HG03139 (cell line): ENCODE data around the gene EIF2B2.

ENCODE experiments used
- ATAC-seq: cut with Tn5 transposase; IDR thresholded peaks from one replicate; pipeline ENCODE4 v1.9.1; 2021; ENCODE audit not compliant: unreplicated experiment

Gene EIF2B2

DNA sequence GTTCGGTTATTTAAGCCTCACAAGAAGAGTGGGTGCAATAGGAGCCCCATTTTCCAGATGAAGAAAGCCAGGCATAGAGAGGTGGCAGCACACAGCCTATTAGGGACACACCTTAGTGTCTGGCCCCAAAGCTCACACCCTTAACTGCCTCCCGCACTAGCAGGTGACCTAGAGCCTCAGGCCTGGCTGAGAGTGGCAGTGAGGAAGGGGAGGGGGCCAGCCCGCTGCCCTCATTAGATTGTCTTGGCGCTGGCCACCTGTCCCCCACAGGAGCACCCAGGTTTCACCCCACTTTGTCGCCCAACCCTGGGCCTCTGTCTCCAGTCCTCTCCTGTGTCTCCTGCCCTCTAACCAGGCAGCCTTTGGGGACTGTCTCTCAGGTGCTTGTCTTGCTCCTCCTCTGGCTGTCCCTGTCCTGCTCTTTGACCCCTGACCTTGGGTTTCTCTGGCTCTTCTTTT lies 28.8 kb upstream of the EIF2B2 start:
- ATAC-seq: no peak

DNA sequence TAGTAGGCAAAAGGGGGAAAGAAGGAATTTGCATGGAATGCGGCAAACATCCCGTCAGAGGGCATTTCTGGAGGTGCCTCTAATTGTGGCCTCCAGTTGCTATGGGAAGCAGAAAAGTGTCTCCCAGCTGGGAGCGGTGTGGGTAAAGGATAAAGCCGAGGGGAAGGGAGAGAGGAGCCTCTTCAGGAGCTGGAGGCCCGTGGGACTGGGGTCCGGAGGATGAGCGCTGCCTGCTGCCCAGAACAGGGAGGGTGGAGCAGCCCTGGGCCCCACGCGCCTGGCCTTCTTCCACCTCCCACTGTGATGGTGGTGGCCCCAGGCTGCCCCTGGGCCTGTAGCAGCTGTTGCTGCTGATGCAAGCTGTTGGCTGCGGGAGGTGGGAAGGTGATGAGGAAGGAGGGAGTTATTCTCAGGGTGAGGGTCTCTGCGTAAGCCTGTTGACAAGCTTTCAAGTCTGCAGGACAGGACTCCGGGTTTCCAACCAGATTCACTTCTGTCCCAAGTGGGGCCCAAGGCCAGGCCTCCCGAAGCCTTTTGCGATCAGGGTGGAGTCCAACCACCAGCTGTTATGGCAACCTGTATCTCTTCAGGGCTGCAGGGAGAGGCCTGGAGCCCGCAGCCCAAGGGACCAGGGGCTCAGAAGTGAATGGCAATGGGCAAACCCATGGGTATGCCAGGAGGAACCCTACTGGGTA lies 28.2 kb upstream of the EIF2B2 start:
- ATAC-seq: no peak

DNA sequence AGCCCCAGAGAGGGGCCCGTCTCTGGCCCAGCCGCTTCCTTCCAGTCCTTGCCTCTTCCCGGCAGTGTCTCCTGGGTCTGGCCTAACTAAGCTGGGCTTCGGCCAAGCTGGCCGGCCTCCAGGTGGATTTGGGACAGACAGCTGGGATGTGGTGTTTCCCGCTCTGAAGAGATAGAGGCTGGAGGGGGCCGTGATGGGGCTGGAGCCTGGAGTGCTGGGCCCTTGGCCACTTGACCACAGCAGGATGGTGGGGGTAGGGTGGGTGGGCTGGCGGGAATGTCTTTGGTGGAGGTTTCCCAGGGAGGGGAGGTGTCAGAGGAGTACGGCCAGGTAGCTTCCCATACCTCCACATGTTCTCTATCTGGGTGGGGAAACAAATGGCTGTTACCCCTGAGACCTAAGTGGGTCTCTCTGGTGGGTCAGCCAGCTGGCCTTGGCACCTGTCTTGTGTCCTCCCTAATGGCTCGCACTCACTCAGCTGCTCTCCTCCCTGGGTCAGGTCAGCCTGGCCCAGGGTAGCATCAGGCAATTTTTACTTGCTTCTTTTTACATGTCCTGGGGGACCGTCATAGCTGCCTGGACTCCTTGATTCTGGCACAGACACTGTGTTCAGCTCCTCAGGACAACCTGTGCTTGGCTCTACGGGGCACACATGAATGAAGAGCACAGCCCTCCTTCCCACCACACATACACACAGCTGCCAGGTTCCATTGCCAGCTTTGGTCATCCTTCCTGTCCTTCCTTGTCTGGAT lies 27.5 kb upstream of the EIF2B2 start:
- no peak for ATAC-seq

DNA sequence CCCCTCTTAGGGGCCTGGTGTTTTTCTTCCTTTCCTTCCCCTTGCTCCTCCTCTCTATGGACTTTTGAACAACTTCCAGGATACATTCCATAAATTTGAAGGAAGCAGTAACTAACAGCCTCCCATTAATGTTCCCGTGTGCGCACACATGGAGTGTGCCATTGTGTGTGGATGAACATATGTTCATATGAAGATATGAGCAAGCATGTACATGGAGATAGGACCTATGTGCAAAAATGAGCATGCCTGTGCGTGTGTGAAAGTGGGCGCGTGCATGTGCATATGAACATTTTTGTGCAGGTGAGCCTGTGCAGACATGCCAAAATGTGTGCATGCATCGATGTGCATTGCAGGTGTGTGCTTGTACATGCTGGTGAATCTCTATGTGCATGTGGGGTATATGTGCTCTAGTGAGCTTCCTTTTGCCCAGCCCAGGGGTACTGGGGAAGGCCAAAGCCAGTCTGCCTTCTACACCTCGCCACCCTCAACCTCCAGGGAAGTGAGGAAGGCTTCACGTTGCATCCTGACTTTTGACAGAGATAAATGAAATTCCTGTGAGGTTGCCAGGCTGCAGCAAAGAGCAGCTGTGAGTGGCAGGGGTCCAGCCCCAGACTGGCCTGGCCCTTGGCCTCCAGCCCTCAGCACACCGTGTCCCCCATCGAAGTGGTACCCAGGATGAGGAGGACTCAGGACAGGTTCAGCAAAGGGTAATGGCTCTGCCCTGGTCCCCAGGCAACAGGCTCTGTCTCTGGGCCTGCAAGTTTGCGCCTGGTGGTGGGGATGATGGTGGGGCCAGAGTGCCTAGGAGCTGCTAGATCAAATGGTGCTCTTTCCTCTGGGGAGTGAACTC lies 26.2 kb upstream of the EIF2B2 start:
- no peak for ATAC-seq

DNA sequence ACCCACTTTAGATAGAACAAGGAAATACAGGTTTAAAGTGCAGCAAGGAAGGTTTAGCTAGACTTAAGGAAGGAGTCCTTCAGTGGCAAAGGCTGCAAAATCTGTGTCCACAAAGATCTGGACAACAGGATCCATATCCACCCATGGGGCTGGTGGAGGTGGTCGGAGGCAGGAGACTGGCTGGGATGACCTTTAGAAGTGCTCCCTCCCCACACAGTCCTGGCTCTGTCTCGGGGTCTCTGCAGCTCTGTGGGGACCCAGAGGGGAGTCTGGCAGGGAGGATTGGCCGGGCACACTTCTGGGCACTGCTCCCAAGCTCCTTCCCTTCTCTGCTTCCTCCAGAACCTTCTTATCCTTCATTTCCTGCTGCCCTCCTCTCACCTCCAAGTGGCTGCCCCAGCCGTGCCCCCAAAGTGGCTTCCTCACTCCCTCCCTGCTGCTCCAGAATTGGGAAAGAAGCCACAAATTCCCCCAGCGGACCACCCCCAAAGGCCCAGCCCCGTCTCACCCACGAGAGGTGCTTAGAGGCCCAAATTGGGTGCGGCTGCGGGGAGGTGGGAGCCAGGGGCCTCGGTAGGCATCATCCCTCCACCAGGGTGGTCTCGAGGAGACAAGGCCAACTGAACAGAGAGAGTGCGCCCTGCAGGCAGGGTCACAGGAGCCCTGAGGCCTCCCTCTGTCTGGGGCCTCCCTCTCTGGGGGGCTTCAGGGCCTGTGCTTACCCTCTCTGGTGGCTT lies 25.4 kb upstream of the EIF2B2 start:
- ATAC-seq: no peak

DNA sequence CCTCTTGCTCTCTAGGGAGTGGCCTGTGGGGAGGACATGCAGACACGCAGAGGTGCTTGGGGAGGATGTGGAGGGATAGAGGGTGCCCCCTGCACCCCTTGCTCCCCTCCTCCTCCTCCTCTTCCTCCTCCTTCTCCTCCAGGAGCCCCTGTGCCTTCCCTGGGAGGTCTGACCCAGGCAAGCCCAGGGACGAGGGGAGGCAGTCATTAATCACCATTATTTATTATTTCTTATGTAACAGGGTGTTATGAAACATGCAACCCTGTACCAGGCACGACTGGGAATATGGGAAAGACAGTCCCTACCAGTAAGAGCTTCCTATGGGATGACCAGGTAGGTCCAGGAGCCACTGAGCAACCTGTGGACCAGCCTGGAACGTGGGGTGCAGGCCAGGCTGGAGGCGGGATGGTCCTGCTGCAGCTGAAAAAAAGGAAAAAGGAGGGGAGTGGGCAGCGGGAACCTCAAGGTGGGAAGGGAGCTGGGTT lies 24.8 kb upstream of the EIF2B2 start:
- ATAC-seq: no peak

DNA sequence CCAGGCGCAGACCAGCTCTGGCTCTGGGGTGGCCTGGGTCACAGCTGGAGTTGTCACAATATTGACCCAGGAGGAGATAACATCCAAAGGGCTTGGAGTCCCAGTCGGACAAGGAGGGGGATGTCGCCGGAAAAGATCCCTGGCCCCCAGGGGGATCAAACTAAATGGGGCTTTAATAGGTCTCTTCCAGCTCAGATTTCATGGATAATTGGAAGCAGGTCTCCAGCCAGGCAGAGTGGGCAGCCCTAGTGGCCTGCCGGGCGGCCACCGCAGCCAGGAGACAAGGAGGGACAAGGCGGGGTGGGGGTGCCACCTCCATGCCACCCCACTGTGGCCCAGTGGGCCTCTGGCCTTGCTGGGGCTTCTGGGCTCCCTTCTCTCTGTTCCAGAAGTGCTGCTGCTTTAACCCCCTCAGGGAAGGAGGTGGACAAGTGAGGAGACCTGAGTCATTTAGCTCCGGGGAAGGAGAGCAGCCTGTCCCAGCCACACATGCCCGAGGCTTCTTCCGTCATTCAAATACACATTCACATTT lies 24.2 kb upstream of the EIF2B2 start:
- ATAC-seq: no peak

DNA sequence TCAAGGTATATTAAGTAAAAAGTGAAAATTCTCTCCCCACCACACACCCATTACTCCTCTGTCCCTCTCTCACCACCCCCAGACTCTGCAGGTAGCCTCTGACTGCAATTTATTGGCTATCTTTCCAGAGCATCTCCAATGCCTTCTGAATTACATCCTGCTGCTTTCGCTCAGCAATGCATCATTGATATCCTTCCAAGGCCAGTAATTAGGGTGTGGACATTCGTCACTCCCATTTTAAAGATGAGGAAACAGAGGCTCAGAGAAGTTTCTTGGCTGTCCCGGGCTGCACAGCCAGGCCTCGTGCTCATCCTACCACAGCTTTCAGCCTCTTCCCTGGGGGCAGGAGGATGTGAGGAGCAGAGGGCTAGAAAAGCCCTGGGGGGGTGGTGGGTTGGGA lies 23.7 kb upstream of the EIF2B2 start:
- no peak for ATAC-seq

DNA sequence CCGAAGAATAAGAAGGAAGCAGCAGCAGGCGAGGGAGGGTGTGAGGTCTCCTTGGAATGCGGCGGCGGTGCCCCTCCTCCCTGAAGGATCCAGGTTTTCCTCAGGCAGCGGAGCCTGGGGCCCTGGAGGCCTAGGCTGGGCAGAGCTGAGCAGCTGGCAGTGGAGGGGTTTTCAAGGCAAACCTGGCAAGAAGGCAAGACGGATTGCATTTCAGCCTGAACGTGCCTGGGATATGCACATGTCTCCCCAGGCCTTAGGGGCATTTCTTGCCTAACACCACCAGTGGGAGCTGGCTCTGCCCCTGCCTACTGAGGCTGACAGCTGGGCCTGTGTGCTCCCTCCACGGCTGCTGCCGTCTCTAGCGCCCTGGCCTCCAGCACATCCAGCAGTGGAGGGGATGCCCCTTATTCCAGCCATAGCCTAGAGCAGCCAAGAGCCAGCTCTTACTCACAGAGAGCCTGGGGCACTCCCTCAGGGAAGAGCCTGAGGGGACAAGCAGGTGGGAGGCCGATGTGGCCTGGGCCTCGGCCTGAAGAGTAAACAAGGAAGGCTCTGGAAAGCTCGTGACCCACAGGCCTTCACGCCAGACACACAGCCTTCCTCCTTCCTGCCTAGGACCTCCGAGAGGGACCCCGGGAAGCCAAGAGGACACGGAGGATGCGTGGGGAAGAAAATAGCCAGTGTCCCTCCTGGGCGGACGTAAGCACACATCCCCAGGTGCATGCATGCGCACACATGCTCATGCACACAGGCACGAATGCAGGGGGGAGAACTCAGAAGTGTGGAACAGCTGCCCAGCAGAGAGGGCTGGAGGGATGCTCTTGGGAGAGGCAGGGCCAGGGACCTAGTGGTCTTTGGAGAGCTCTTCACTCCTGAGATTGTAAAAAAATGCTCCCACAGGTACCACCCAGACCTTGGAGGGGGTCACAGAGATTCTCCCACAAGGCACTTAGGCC lies 23.0 kb upstream of the EIF2B2 start:
- no peak for ATAC-seq

DNA sequence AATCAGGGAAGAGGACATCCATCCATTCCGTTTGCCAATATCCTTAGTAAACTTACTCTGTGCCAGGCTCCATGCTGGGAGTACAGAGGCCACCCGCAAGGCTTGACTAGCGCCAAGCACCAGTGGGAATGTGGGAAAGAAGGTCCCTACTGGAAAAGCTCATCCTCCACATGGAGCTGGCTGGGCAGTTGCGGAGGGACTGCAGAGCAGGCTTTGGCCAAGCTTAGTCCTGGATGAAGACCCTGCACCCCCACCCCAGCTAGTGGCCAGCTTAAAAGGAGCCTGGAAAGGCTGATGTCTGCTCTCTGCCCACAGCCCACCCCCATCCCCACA lies 22.4 kb upstream of the EIF2B2 start:
- ATAC-seq: no peak

DNA sequence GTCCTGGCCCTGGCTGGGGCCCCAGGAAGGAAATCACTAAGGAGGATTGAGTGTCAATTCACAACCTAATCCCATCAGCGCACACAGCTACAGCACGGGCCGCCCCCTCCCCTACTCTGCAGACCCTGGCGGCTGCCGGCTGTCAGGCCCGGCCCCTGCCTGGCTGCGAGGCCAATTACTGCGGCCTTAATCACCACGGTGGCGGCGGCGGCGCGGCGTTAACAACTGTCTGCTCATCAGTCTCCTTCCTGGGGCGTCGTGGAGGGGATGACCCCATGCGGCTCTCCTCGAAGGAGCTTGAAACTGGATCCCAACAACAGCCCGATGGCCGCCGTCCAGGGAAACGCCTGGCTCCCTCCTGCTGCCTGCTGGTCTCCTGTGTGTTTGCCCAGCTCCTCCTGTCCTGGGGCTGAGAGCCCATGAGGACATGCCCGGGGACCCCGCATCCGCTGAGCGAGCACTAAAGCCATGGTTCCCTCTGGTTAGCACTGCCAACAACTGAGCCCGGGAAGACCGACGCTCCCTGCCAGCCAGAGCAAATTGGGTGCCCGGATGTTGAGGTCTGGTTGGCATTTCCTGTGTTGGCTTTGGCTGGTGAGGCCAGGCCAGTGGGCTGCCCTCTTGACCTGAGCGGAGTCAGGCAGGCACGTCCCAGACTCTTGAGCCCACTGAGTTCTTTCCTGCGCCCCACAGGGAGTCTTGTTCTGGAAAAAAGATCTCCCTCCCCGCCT lies 21.8 kb upstream of the EIF2B2 start:
- ATAC-seq: no peak

DNA sequence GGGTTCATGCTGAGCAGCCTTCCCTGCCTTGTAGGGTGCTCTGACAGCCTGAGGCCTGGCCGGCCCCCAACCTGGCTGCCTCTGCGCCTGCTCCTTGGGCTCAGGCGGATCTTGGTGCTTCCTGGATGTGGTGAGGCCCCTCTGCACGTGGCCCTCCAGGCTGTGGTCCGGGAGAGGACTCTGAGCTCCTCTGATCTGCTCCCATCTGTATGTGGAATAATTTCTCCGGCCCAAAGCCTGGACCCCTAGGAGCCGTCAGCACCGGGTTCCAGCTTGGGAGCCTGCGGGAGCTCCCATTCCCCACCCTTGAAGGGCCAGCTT lies 21.3 kb upstream of the EIF2B2 start:
- ATAC-seq: no peak

DNA sequence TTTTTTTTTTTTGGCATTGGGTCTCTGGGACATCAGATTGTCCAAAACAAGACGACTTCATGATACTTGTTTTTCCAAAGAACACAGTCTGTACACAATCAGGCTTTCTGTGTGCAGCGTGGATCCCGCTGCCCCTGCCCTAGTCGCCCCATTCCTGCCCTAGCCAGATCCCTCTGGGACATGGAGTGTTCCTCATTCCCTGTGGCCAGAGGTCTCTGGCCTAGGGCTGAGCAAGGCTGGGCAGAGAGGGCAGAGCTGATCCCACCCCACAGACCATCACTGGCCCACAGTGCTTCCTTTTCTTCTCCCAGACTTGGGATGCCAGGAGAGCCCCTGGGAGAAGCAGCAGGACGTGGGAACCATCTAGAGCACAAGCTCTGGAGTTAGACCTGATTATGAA lies 20.9 kb upstream of the EIF2B2 start:
- ATAC-seq: no peak

DNA sequence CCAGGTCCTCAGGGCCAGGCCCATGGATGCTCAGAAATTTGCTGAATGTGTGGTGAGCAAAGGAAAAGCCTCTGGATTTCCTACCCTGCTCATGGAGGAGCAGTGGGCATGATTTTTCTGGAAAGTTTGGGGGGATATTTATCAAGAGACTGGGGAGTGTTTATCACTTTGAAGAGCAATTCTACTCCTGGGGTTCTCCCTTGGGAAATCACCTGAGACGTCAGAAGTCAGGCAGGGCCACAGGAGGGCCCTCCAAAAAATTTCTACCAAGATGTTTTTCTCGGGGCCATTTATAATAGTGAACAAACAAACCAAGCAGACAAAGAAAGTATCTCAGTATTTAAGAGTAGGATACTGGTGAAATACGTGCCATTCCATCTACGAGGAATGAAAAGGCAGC lies 20.1 kb upstream of the EIF2B2 start:
- no peak for ATAC-seq

DNA sequence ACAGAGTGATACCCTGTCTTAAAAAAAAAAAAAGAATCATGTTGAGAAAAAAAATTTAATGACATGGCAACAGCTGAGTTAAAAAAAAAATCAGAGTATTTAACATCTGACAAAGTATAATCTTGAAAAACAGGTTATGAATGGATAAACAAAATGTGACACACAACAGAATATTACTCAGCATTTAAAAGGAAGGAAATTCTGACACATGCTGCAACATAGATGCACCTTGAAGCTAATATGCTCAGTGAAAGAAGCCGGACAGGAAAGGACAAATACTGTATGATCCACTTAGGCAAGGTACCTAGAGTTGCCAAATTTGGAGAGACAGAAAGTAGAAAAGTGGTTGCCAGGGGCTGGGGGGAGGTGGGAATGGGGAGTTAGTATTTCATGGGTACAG lies 19.4 kb upstream of the EIF2B2 start:
- no peak for ATAC-seq

DNA sequence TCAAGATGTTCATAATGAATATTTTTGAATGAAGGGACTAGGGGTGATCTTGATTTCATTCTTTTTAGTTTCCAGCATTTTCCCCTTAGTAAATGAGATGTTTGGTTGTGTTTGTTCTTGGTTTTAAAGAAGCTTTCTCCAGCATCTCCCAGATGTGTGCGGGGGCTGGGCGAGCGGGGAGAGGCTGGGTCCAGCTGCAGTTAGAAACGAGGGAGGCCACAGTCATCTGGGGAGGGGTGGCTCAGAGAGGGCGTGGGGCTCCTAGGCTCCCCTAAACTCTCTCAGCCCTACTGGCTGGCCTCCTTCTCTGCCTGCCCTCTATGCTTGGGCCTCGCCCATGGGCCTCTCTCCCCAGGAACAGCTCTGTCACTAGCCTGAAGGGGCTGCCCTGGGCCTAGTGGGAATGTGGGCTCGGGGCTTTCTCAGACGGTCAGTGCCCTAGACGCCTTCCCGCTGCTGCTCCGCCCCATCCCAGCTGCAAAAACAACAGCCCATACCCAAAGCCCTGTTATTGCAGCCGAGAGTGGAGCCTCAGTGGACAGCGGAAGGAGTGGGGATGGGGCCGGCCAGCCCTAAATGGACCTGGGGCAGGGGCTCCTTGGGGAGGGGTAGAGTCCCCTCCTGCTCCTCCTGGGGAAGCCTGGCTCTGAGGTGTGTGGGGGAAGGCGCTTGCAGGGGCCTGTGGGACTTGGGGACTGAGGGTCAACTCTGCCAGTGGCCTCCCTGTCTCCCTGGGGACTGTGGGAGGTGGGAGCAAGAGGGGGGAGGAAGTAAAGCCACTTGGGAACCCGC lies 18.3 kb upstream of the EIF2B2 start:
- ATAC-seq: no peak

DNA sequence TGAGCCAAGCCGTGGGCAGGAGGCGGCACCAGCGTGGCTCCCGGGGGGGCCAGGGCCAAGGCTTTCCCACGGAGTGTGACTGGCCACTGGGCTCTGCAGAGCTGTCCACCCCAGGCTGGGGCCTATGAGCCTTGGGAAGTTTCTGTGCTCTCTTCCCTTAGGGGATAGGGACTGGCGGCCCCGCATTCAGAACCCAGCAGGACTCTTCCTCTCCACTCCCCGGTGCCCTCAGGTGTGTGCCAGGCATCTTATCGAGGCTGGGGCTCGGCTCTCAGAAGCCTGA lies 17.8 kb upstream of the EIF2B2 start:
- no peak for ATAC-seq

DNA sequence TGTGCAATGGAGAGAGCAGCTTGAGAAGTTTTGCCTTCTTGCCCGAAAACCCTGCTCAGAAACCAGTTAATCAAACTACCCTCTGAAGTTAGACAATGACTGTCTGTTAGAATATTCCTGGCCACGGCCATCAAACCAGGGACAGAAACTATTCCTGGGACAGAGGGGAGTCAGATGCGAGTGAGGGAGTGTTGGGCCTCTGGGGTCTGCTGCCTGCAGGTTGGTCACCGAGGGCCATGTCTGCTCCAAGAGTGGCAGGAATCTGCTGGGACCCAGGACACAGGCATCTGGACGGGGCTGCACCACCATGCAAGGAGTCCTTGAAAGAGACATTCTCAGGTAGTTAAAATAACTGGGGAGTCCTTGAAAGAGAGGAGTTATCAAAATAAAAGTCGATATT lies 16.9 kb upstream of the EIF2B2 start:
- no peak for ATAC-seq

DNA sequence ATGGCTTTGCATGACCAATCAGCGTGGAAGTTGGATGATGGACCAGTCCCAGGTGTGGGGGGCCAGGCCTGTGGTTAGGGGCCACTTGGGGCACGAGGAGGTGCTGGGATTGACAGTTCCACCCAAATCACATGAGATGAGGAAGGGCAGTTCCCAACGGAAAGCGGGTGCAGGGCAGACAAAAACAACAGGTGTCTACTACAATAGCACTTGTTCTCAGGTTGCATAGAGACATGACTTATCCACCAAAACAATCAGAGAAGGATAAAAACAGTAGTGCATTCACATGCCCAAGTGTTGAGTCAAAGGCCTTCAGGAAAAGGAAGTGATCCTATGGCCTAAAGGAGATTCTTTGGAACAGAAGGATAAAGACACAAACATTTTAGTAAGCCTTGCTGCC lies 14.6 kb upstream of the EIF2B2 start:
- ATAC-seq: no peak
